H9 (cell line): ENCODE measurements around the gene P4HB. TPM values are rescaled to one million over a fixed set of nuclear protein-coding genes. Genes with fewer than 3 reads are reported as not detected.

Experiments used
- DNase-seq: peaks from one replicate; pipeline ENCODE4 v3.0.0-alpha.2; 2017
- H2AFZ ChIP-seq: one replicate; pipeline ENCODE4 v1.6.1; 2013; ENCODE audit warnings: mild to moderate bottlenecking, low read length, control low read depth, moderate library complexity
- H2AK5ac ChIP-seq: 2 replicates; pipeline ENCODE4 v1.6.1; 2013; ENCODE audit warnings: low read length, control low read depth, mixed read lengths; ENCODE audit not compliant: insufficient read length
- H2BK120ac ChIP-seq: one replicate; pipeline ENCODE4 v1.6.1; 2013; ENCODE audit warnings: low read depth, mild to moderate bottlenecking, low read length, control low read depth, inconsistent platforms; ENCODE audit not compliant: poor library complexity, severe bottlenecking
- H2BK12ac ChIP-seq: 2 replicates; pipeline ENCODE4 v1.6.1; 2013; ENCODE audit warnings: low read length, control low read depth, mixed read lengths, low read depth; ENCODE audit not compliant: insufficient read length
- H2BK15ac ChIP-seq: 2 replicates; pipeline ENCODE4 v1.6.1; 2013; ENCODE audit warnings: low read depth, low read length, control low read depth
- H2BK20ac ChIP-seq: one replicate; pipeline ENCODE4 v1.6.1; 2013; ENCODE audit warnings: low read depth, mild to moderate bottlenecking, low read length, control low read depth, inconsistent platforms; ENCODE audit not compliant: poor library complexity, severe bottlenecking
- H2BK5ac ChIP-seq: 2 replicates; pipeline ENCODE4 v1.6.1; 2013; ENCODE audit warnings: low read length, control low read depth, mixed read lengths; ENCODE audit not compliant: insufficient read length
- H3K14ac ChIP-seq: 2 replicates; pipeline ENCODE4 v1.6.1; 2013; ENCODE audit warnings: low read length, control low read depth; ENCODE audit not compliant: insufficient read depth
- H3K18ac ChIP-seq: 2 replicates; pipeline ENCODE4 v1.6.1; 2013; ENCODE audit warnings: low read depth, mild to moderate bottlenecking, mixed read lengths, low read length, control low read depth; ENCODE audit not compliant: insufficient read length
- H3K23ac ChIP-seq: 2 replicates; pipeline ENCODE4 v1.6.1; 2013; ENCODE audit warnings: low read length, control low read depth, mixed read lengths, low read depth; ENCODE audit not compliant: insufficient read length
- H3K23me2 ChIP-seq: 2 replicates; pipeline ENCODE4 v1.6.1; 2013; ENCODE audit warnings: low read depth, mild to moderate bottlenecking, mixed read lengths, low read length, control low read depth; ENCODE audit not compliant: insufficient read length, poor library complexity, severe bottlenecking
- H3K27ac ChIP-seq: 2 replicates; pipeline ENCODE4 v1.5.1; 2013; ENCODE audit warnings: low read length, control low read depth, mixed read lengths, low read depth; ENCODE audit not compliant: insufficient read length
- H3K27me3 ChIP-seq: 2 replicates; pipeline ENCODE4 v1.6.1; 2013; ENCODE audit warnings: low read length, control low read depth, inconsistent platforms; ENCODE audit not compliant: insufficient read depth
- H3K4ac ChIP-seq: 2 replicates; pipeline ENCODE4 v1.6.1; 2013; ENCODE audit warnings: low read depth, mild to moderate bottlenecking, control low read depth, inconsistent platforms, low read length, moderate library complexity
- H3K4me1 ChIP-seq: 2 replicates; pipeline ENCODE4 v1.6.1; 2013; ENCODE audit warnings: low read length, control low read depth, inconsistent platforms; ENCODE audit not compliant: insufficient read depth
- H3K4me2 ChIP-seq: 2 replicates; pipeline ENCODE4 v1.6.1; 2013; ENCODE audit warnings: low read length, control low read depth, mixed read lengths; ENCODE audit not compliant: insufficient read length, insufficient read depth
- H3K56ac ChIP-seq: 2 replicates; pipeline ENCODE4 v1.6.1; 2013; ENCODE audit warnings: low read depth, mild to moderate bottlenecking, mixed read lengths, low read length, control low read depth; ENCODE audit not compliant: insufficient read length
- H3K79me1 ChIP-seq: 2 replicates; pipeline ENCODE4 v1.6.1; 2013; ENCODE audit warnings: low read depth, mild to moderate bottlenecking, moderate library complexity, low read length, control low read depth, inconsistent platforms; ENCODE audit not compliant: insufficient read depth, poor library complexity, severe bottlenecking
- H3K79me2 ChIP-seq: 2 replicates; pipeline ENCODE4 v1.6.1; 2013; ENCODE audit warnings: low read length, control low read depth, inconsistent platforms; ENCODE audit not compliant: insufficient read depth
- H3K9ac ChIP-seq: 2 replicates; pipeline ENCODE4 v1.6.1; 2013; ENCODE audit warnings: low read length, control low read depth, mixed read lengths; ENCODE audit not compliant: insufficient read length; ENCODE audit errors: extremely low read depth
- H3K9me3 ChIP-seq: one replicate; pipeline ENCODE4 v1.6.1; 2013; ENCODE audit warnings: low read depth, low read length, inconsistent platforms; ENCODE audit not compliant: control insufficient read depth
- H3T11ph ChIP-seq: one replicate; pipeline ENCODE4 v1.6.1; 2013; ENCODE audit warnings: mild to moderate bottlenecking, low read length, control low read depth, inconsistent platforms
- H4K20me1 ChIP-seq: one replicate; pipeline ENCODE4 v1.6.1; 2013; ENCODE audit not compliant: control insufficient read depth, insufficient read length, insufficient read depth
- H4K5ac ChIP-seq: 2 replicates; pipeline ENCODE4 v1.6.1; 2013; ENCODE audit warnings: low read depth, mild to moderate bottlenecking, mixed read lengths, low read length, control low read depth; ENCODE audit not compliant: insufficient read length
- H4K8ac ChIP-seq: replicated peaks from 2 replicates; pipeline ENCODE4 v1.6.1; 2013; ENCODE audit warnings: low read length, control low read depth, mixed read lengths, low read depth; ENCODE audit not compliant: insufficient read length
- H4K91ac ChIP-seq: 2 replicates; pipeline ENCODE4 v1.6.1; 2013; ENCODE audit warnings: low read depth, mild to moderate bottlenecking, moderate library complexity, mixed read lengths, low read length, control low read depth; ENCODE audit not compliant: insufficient read length
- H3K27ac Mint-ChIP-seq, 3 experiments: 2 replicates in 2 of 3; 3 replicates in 1 of 3; pipeline ENCODE4 v1.8.0; 2020 to 2021; ENCODE audit warnings: mixed read lengths in 3 of 3, mild to moderate bottlenecking in 1 of 3, moderate library complexity in 1 of 3
- H3K27me3 Mint-ChIP-seq: 2 replicates; pipeline ENCODE4 v1.8.0; 2021; ENCODE audit warnings: low read depth, mild to moderate bottlenecking, moderate library complexity, mixed read lengths
- H3K36me3 Mint-ChIP-seq, 3 experiments: 2 replicates in 2 of 3; 3 replicates in 1 of 3; pipeline ENCODE4 v1.8.0; 2020 to 2021; ENCODE audit warnings: low read depth in 3 of 3, mixed read lengths in 3 of 3; ENCODE audit not compliant: insufficient read depth in 1 of 3
- H3K4me1 Mint-ChIP-seq, 2 experiments: 2 replicates each; pipeline ENCODE4 v1.8.0; 2020; ENCODE audit warnings: mixed read lengths in 2 of 2
- H3K4me3 Mint-ChIP-seq, 2 experiments: 2 replicates in 1 of 2; 3 replicates in 1 of 2; pipeline ENCODE4 v1.8.0; 2020 to 2021; ENCODE audit warnings: mild to moderate bottlenecking in 2 of 2, mixed read lengths in 2 of 2, moderate library complexity in 1 of 2
- H3K9me3 Mint-ChIP-seq, 2 experiments: 2 replicates in 1 of 2; 3 replicates in 1 of 2; pipeline ENCODE4 v1.8.0; 2020; ENCODE audit warnings: mild to moderate bottlenecking in 2 of 2, mixed read lengths in 2 of 2, moderate library complexity in 1 of 2
- CTCF ChIP-seq: fragments of 200-600 bp; sonication (generic); conservative IDR thresholded peaks from 3 replicates; pipeline ENCODE4 v1.8.0; 2021; ENCODE audit warnings: antibody characterized with exemption, mild to moderate bottlenecking
- WGBS: extraction: QIAGEN DNeasy Blood & Tissue Kit; methylation state at CpG from one replicate; pipeline ENCODE4 v1.1.7; 2013; ENCODE audit warnings: missing lambda C conversion rate, low lambda C conversion rate, mixed read lengths; ENCODE audit not compliant: insufficient read length; ENCODE audit errors: extremely low coverage; 5-methylcytosine and 5-hydroxymethylcytosine counted together
- total RNA-seq: library from RNA; stranded (reverse); gene quantifications from 2 replicates; pipeline ENCODE4 v1.2.1, GENCODE V29; 2021

The P4HB gene
- total RNA-seq, 1 experiment from 2014 or later = 366 TPM

- Histone ChIP-seq H3K4me2 (no peak overlapping the region), H2AK5ac (no peak overlapping the region), H3K56ac (no peak overlapping the region), H3K9ac (no peak overlapping the region), H2BK15ac (no peak overlapping the region), H3K27me3 (no peaks in the 10 kb centered on the region), H3K14ac (no peak overlapping the region), H2BK12ac (no peak overlapping the region), H2BK20ac (no peak overlapping the region), H4K20me1 (no peaks in the 10 kb centered on the region), H3K23ac (no peak overlapping the region), H4K8ac (no peak overlapping the region), H3K79me2 (no peaks in the 10 kb centered on the region; the same call in 1 of the 2 replicates), H2AFZ (no peak overlapping the region), H3K9me3 (no peaks in the 10 kb centered on the region), H3K4ac (no peak overlapping the region), H3K27ac (no peak overlapping the region), H3T11ph (no peak overlapping the region), H3K4me1 (no peaks in the 10 kb centered on the region), H2BK5ac (no peak overlapping the region), H3K18ac (no peak overlapping the region), H3K79me1 (peaks cover 2% of the 10 kb centered on the region), H4K91ac (no peak overlapping the region), H3K23me2 (peaks cover 11% of the 10 kb centered on the region), H2BK120ac (no peak overlapping the region), H4K5ac (no peak overlapping the region)
- H3K4me3 Mint-ChIP-seq = no peak overlapping the region
- peaks cover 0 to 3% of the 10 kb centered on the region in 2 experiments; a peak in 1 of 5 replicates for H3K9me3 Mint-ChIP-seq
- peak; percentile 36 for DNase-seq
- no peaks in the 10 kb centered on the region; the same call in 1 of the 2 replicates for H3K27me3 Mint-ChIP-seq
- no peak overlapping the region for H3K27ac Mint-ChIP-seq
- peaks cover 13 to 33% (median 32%) of the 10 kb centered on the region in 3 experiments; a peak in 6 of 7 replicates for H3K36me3 Mint-ChIP-seq
- no peak for TF ChIP-seq CTCF
- WGBS = no CpG with 5 or more reads among the region's 18 CpGs
- peaks cover 21 to 39% of the 10 kb centered on the region in 2 experiments for H3K4me1 Mint-ChIP-seq
Observed at GRCh38 chr17:81865733-81866439, 5.6 kb upstream of the P4HB start.
